NCI-H1436 (cell line): Measurements from ENCODE around the gene DDX23.

ENCODE experiments used
- DNase-seq: peaks from one replicate; lab custom pipeline; 2025; lab: John Stamatoyannopoulos, UW

DDX23 gene

DNA sequence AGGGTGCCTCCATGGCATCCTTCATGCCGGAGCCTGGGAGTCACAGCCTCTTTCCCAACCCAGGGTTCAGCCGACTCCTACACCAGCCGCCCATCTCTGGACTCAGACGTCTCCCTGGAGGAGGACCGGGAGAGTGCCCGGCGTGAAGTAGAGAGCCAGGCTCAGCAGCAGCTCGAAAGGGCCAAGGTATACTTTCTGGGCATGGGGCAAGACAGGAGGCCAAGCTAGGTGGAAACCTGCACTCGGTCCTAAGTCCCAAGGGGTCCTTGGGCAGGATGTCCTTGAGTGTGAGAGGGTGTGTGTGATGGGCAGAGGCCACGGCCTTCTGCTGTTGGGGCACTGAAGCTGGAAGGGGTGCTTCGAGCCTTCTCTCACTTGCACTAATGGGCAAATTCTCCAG lies 28.7 kb downstream of the DDX23 start:
- no peak for DNase-seq

DNA sequence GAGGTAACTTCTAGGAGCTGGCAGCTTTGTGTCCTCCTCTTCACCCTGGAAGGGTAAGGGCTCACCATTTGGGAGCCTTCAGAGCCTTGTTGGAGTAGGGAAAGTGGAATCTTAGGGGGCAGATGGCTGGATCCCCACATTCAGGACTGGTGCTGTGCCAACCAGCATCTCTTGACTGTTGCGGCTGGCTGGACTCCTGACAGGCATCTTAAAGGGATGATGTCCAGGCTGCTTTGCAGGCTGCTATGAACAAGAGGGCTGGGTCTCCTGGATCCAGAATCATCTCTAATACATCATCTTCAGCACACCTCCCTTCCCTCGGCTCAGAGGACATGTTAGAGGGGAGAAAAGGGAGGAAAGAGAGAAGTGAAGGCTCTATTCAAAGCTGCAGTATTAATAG lies 29.3 kb downstream of the DDX23 start:
- no peak for DNase-seq

DNA sequence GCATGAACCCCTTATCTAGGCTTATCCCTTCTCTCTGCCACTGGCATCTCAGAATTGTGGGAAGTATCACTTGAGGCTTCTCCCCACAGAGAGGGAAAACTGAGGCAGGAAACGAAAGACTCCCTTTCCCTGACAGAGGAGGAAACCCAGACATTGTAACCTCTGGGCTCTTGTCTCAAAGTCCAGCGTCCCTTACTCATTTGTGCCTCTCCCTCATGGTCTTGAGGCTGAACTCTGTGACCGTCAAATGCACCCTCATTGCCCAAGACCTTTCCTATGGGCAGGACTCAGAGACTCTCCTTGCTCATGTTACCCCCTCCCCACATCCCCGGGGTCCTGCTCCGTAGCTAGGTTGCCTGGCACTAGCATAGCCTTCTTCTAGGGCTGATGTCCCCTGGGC lies 29.8 kb downstream of the DDX23 start:
- DNase-seq, result no peak

DNA sequence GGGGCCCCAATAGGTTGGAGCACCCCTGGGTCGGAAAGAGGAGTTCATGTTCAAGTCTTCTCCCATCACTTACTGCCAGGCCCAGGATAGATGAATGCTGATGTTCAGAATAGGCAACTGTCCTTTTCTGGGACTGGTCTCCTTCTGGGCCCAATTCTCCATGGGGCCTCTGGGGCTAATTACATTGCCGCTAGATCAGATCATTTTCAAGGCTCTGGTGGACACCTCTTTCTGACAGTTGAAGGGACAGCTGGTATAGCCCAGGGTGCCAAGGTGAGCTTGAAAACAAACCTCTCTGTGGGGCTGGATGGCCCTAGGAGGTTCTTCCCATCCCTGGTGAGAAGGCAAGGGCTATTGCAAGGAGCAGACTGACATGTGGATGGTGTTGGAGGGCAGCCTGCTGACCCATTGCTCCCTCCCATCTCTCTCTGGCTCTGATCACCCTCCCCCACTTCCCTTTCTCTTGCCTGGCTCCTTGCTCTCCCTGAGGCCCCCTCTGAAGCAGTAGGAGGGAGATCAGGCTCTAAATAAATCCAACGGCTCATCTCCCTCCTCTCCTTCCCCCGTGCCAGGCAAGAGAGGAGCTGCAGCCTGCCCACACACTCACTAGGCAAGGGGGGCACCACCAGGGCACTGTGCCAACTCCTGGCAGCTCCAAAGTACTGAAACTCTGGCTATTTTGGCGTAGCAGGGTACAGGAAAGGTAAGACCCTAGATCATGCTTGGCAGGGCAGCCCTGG lies 31.8 kb downstream of the DDX23 start:
- DNase-seq, result no peak

DNA sequence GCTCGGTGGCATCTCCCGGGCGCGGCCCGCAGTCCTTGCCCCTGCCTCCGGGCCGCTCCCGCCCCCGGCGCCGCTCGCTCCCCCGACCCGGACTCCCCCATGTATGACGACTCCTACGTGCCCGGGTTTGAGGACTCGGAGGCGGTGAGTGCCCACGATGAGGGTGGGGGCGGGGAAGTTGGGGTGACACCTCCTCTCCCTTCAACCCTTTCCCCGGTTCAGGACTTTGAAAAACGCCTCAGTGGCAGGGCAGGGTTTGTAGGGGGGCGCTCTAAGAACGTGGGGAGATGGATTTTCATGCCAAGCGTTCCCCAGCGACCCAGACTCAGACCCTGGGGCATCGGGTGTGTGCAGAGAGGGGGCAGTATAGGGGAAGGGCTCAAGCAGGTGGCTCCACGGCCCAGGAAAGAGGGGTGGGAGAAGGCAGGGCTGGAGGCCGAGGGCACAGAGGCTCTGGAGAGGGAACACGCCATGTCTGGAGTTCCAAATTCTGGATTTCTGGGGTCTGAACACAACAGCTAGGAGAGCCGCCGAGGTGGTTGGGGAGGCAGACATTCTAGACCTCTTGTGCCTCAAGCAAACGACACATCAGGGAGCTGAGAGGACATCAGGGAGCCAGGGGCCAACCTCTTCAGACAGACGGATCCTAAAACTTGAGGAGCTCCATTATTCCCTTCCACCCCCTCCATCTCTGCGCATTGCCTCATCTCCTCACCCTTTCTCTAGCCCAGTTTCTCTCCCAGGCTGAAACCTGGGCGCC lies 33.0 kb downstream of the DDX23 start:
- DNase-seq, result peak; percentile 51

DNA sequence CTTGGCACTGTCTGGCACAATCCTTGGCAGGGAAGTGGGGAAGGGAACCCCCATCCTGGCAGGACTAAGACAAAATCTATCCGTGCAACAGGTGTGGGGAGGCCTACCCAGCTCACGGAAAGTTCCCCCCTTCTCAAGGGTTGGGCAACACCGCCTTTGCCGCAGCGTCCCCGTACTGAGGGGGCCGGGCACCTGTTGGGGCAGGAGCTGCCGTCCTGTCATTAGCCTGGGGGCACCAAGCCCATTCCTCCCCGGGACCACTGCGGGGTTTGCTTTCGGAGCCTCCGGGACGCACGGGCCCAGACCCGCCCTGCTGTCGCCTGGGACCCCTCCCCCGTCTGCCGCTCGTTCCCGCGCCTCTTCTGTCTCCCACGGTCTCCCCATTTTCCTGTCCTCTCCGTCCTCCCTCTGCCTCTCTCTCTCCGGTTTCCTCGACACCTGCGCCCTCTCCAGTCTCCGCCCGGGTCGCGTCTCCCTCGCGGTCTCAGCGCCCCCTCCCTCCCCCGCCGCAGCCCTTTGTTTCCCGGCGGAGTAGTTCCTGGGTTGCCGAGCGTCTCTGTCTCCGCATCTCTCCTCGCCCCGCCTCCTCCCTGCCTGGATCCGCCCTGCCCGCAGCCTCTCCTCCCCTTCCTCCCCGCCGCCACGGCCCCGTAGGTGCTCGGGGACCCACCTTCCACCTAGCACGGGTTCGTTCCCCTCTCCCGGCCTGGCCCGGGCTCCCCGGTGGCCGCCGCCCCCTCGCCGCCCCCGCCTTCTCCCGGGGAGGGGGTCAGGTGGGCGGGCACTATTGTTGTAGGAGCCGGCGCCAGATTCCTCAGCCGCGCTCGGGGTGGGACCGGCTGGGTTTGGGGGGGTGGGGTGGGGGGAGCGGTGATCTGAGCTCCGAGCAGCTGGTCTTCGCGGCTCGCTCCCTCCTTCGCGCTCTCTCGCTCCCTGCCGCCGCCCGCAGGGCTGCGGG lies 33.8 kb downstream of the DDX23 start, which contains the start of gene CACNB3:
CACNB3 (plus strand) TSS at position 624 of the 958 bp plus-strand sequence. CDS start 434 bp downstream, outside the sequence.
- peak; percentile 87 for DNase-seq

DNA sequence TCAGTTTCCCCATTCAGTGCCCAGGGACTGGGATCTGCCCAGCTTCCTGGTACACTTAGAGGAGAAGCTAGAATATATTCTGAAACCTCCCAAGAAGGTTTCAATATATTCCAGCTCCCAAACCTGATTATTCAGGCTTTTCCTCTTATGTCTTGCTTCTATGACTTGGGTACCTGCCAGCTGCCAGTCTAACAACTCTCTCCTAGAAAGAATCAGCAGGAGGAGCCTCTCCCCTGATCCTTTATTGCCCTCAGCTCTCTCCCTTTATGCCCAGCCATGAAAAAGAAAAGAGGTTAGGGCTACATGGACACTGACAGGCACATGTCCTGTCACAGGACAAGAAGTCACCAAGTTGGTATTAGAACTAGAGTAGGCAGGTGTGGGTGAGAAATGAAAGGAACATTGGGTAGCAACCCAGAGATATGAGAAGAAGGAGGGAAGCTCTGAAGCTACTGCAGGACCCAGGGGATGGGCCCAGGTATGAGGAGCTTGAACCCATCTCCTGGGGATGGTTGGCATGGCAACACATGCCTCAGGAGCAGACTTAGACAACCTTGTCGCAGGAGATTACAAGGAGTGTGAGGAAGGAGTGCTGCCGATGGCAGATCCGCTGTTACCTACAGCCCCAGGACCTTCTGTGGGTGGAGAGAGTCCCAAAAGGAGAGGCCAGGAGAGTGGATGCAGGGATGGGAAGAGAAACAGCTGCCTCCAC lies 35.7 kb downstream of the DDX23 start:
- no peak for DNase-seq

DNA sequence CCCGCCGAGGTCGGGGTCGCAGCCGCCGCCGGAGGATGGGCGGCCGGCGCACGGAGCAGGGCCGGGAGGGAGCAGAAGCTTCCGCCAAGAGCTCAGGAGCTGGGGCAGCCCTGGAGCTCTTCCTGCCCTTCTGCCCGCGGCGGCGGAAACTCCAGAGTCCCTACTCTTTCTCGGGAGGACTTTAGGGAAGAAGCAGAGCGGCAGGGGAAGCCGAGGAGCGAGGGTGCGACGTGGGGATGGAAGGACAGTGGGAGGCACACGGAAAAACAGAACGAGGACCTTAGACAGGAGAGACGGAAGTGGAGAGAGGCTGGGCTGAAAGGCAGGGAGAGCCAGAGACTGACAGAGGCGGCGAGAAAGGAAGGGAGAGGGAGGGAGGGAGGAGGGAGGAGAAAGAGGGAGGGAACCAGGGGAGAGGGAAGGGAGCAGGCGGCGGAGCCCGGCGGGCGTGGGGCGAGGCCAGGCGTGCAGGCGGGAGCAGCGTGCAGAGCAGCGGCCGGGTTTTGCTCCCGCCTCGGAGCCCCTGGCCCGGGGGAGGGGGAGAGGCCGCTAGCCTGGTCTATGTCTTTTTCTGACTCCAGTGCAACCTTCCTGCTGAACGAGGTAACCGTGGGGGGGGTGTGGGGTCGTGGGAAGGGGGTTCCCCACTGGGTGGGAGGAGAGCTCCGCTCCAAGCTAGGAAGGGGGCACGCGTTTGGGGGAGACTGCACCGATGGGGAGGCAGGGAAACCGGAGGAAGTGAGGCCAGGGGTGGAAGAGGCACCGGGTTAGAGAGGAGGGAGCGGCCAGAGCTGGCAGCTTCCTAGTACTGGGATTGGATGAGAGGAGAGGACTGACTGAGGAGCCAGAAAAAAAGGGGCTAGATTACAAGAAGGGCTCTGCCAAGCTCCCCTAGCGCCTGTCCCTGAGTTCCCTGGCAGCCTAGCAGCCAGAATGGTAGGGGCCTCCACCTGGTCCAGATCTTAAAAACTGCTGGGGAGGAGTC lies 36.5 kb downstream of the DDX23 start:
- peak; percentile 73 for DNase-seq

DNA sequence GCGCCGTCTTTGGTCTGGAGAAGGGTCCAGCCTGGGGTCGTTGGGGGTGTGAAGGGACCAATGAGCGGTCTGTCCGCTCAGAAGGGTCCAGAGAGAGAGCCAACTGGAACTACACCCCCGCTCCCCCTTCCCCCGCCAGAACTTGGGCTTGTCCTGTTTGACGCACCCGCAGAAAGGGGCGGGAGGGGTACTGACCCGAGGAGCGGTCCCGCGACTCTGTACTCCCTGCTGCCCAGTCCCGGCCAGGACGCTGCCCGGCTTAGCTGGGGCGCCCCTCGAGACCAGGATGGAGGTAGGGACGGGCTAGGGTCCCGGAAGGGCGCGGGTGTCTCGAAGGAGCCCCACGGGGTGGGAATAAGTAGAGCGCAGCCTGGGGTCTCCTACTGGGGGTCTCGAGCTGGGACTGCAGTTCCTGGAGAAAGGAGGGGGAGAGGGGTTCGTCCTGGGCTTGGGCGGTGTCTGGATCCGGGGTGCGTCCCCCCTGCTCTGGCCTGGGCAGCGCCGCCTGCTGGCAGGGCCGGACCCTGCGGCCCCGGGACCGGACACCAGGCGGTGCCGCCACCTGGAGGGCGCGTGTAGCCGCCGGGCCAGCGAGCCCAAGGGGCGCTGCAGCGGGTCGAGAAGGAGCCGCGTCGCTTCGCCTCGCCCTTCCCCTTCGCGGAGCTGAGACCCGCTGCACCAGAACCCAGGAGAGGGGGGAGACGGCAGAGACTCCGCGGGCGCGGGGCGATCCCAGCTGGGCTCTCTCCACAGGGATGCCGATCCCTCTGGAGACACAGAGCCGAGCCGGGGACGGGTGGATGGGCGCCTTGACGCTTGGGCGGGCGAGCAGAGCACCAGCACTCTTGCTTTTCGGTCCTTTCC lies 37.5 kb downstream of the DDX23 start:
- peak; percentile 57 for DNase-seq

DNA sequence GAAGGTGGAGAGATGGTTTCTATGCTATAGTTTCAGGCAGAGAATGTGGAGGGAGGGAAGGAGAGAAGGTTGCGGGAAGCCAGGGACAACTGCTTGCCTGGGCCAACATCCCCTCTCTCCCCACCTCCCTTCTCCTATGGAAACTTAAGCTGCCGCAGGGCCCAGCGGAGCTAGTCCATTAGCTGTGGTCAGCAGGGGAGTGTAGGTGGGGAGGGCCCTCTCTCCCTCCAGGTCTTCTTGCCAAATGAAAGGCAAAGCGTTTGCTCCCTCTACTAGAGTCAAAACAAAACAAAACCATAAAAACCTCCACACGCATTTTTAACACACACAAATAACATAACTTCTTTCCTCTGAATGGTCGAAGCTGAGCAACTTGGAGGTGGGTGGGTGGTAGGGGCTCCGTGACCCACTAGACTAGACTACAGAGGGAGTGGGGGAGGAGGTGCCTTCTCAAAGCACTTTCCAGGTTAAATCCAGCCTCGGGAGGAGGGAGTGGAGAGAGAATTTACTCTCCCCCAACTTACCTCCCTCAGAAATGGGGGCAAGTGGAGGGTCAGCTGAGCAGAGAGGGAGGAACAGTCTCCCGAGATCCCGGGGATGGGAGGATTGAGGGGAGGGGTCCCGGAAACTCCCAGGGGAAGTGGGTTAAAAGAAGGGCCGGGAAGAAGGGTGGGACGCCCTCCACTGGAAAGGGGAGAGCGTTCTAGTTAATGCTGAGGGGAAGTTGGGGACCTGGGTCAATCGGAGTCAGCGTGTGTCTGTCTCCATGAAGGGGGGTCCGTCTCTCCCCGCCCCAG lies 38.3 kb downstream of the DDX23 start:
- DNase-seq, result no peak

DNA sequence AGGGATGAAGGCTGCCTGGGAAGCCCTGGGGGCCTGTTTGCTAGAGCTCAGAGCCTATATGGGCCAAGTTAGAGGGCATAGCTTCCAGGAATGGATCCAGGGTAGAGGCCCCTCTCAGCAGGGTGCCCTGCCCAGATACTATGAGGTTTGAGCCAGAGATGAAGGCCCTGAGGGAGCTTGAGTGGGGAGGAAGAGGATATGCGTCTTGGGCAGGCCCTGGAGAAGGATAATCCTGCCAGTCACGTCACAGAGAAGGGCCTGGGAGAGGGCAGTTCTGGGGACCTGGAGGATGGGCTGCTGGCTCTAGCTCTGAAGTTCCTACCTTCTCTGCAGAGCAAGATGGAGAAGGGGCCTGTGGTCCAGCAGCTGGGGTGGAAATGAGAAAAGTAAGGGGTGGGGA lies 39.6 kb downstream of the DDX23 start:
- no peak for DNase-seq

DNA sequence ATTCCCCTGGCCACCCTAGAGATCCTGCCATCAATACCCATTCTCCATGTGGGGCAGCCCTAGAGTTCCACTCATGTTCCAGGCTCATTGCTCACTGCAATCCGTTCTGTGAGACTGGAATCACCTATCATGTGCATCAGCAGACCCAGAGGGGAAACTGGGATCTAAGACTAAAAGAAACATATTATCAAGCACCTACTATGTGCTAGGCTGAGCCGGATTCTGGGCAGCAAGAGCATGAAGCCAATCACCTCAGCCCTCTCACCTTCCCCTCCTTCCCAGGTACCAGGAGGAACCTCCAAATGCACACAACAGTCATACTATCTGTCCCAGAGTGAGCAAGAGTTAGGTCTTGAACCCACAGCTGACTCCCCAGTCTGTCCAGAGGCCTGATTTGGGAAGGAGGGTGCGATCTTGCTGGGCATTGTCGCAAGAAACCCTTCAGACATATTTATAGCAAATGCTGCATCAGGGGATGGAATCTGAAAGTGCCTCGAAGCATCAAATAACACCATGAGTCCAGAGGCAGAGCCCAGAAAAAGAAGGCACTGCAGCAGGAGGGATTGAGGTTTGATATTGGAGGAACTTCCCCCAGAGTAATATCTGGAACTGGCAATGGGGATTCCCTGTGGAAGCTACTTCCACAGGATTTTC lies 40.4 kb downstream of the DDX23 start:
- no peak for DNase-seq

DNA sequence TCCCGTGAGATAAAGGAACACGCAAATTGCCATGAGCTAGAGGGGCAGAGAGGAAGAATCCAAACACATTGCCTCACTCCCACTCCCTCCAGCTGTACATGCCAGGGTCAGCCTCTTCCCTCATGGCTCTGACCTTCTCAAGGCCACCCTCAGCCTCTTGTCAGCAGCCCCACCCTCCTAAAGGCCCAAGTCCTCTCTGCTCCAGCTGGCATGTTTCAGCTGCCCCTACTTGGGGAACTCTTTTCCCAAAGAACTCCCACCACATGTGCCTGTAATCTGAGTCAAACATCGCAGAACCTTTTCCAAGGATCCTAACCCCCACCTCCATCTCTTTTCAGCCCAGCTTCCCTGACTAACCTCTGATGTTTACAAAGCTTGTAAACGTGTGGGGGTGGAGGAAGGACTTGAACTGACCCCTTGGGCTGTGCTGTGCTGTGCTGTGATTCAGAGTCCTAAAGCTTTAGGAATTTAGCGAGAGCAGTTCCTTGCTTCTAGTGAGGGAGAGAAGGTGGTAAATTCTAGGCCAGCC lies 41.0 kb downstream of the DDX23 start:
- DNase-seq, result no peak

DNA sequence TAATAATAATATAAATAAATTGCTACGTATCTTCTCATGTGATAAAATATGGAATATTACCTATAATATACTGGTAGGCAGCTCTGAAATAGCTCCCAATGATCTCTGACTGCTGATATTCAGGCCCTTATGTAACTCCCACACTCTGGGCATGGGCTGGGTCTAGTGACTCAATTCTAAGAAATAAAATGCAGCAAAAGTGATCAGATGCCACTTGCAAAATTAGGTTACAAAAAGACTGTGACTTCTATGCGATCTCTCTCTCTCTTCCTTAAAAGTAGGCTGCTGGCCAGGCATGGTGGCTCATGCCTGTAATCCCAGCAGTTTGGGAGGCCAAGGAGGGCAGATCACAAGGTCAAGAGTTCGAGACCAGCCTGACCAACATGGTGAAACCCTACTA lies 44.0 kb downstream of the DDX23 start:
- DNase-seq, result no peak

DNA sequence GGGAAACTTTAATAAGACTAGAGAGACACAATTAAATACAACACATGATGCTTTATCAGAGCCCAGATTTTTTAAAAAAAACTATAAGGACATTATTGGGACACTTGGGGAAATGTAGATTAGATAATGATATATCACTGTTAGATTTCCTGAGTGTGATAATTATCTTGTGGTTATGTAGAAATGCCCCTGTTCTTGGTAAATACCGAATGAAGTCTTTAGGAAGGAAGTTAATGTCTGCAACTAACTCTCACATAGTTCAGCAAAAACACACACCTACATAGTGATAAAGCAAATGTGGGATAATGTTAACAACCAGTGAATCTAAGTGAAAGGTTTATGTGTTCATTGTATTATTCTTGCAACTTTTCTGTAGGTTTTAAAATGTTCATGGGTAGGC lies 48.3 kb downstream of the DDX23 start:
- DNase-seq, result no peak

DNA sequence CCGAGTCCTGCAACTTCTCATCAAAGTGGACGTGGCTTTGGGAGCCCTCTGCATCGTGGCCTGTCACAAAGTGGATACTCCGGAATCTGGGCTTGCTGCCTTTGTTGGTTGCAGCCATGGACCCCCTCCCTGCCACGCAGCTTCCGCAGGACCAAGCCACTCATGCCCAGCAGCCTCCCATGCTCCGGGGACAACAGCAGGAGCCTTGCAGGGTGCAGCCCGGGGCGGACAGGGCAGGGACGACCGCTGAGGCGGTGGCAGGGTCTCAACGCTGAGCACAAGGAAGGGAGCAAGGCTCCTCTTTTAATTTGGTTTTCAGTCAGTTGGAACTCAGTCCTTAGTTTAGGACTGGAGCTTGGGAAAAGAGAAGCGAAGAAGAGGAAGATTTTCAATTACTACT lies 51.0 kb downstream of the DDX23 start:
- no peak for DNase-seq

DNA sequence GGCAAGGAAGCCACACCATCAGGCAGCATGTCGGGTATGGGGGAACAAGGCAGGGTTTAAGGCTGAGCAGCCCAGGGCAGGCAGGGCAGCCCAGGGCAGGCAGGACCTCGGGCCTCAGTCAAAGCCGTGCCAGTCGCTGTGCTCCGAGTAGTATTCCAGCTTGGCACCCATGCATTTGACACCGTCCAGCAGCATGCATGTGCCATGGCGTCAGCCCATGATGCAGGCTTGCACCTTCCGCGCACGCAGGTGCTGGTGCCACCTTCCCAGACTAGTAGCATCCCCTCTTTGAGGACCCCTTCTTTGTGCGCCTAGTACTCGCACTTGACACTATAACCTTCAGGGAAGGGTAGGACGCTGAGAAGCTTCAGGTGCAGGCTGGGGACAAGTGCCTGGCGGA lies 51.5 kb downstream of the DDX23 start:
- no peak for DNase-seq

DNA sequence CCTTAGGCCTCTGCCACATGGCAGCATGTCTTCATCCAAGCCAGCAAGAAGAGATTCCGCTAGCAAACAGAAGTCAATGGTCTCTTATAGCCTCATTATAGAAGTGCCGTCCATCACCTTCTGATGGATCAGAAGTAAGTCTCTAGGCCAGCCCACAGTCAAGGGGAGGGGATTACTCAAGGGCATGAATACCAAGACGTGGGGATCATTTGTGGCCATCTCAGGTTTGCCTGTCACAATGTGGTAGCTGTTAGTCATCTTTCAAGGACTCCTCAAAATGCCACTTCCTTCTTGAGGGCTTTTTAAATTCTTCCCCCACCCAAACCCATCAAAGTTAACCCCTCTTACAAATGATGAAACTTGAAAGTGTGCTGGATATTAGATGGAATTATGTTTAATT lies 55.0 kb downstream of the DDX23 start:
- no peak for DNase-seq
